ENCODE results near the gene ATP1B2. TPM values are rescaled to one million over a fixed set of nuclear protein-coding genes. Genes with fewer than 3 reads are reported as not detected.

The ATP1B2 gene
- total RNA-seq, 1 donor from 2014 or later: 4.8 TPM

DNA sequence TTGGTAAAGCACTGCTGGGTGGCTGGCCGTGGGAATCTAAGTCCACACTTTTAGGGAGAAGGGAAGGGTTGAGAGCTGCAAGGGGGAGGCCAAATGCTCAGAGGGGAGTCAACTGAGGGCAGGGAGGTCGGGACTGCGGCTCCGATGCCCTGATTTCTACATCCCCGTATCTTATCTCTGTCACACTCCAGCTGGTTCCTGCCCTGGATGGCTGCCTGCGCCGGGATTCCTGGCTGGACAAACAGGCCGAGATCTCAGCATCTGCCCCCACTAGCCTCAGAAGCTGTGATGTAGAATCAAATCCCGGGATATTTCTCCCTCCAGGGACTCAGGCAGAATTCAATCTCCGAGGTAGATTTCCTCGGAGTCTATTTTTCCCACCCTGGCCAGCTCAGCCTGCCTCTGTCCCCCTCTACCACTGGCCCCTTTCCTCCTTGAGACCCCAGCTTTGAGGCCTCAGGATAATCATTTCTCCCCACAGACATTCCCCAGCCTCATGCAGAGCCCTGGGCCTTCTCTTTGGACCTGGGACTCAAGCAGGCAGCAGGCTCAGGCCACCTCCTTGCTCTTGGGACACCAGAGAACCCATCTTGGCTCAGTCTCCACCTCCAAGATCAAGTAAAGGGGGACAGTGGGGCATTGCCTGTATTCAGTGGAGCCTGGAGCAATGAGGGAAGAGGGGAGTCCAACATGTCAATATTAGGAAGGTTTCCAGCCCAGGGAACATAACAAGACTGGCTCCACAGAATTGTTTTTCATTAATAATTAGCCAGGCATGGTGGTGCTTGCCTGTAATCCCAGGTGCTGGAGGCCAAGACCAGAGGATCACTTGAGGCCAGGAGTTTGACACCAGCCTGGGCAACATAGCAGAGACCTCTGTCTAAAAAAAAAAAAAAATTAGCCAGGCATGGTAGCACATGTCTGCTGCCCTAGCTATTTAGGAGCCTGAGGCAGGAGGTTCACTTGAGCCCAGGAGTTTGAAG lies 19.0 kb upstream of the ATP1B2 start:
- Mint-ChIP-seq H3K36me3 (no peaks in the 10 kb centered on the region), H3K4me3 (no peak overlapping the region), H3K27me3 (no peaks in the 10 kb centered on the region), H3K27ac (no peak overlapping the region), H3K9me3 (no peaks in the 10 kb centered on the region), H3K4me1 (ENCODE audit: unreplicated experiment) (peaks cover 13% of the 10 kb centered on the region)
- no peak for DNase-seq (ENCODE audit: extremely low spot score, unreplicated experiment)
- TF ChIP-seq, protein P1, sequence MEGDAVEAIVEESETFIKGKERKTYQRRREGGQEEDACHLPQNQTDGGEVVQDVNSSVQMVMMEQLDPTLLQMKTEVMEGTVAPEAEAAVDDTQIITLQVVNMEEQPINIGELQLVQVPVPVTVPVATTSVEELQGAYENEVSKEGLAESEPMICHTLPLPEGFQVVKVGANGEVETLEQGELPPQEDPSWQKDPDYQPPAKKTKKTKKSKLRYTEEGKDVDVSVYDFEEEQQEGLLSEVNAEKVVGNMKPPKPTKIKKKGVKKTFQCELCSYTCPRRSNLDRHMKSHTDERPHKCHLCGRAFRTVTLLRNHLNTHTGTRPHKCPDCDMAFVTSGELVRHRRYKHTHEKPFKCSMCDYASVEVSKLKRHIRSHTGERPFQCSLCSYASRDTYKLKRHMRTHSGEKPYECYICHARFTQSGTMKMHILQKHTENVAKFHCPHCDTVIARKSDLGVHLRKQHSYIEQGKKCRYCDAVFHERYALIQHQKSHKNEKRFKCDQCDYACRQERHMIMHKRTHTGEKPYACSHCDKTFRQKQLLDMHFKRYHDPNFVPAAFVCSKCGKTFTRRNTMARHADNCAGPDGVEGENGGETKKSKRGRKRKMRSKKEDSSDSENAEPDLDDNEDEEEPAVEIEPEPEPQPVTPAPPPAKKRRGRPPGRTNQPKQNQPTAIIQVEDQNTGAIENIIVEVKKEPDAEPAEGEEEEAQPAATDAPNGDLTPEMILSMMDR (conservative IDR thresholded peaks at IDR 0.05): no peak

DNA sequence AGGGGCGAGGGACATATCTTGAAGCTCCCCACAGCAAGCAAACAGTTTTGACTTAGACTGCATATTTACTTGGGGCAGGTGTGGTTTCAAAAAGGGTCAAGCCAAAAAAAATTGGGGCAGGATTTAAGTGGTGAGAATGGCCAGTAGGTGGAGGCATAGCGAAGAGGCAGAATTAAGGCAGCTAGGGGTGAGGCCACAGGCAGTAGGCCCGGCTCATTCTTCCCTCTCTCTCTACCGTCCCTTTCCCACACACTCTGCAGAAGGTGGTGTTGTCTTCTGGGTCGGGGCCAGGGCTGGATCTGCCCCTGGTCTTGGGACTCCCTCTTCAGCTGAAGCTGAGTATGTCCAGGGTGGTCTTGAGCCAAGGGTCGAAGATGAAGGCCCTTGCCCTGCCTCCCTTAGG lies 18.2 kb upstream of the ATP1B2 start:
- Mint-ChIP-seq H3K9me3 (no peaks in the 10 kb centered on the region), H3K27me3 (no peaks in the 10 kb centered on the region), H3K4me1 (ENCODE audit: unreplicated experiment) (peaks cover 10% of the 10 kb centered on the region), H3K36me3 (no peaks in the 10 kb centered on the region), H3K27ac (no peak overlapping the region), H3K4me3 (no peak overlapping the region)
- TF ChIP-seq, protein P1 (conservative IDR thresholded peaks at IDR 0.05): peak; percentile 64
- DNase-seq (ENCODE audit: extremely low spot score, unreplicated experiment): no peak

DNA sequence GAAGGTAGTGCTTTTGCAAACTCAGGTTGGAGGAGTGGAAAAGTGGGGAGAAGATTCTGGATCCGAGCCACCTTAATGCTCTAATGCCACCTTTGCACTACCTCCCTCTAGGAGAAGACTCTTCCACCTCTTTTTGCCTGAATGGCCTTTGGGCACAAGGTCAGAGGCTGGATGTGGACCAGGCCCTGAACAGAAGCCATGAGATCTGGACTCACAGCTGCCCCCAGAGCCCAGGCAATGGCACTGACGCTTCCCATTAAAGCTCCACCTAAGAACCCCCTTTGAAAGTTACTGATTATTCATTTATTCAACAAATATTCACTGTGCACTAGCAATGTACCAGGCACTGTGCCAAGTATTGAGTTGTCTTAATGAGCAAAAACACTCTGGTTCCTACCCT lies 17.6 kb upstream of the ATP1B2 start:
- no peaks in the 10 kb centered on the region for H3K27me3 Mint-ChIP-seq
- no peaks in the 10 kb centered on the region for H3K9me3 Mint-ChIP-seq
- no peak overlapping the region for H3K4me3 Mint-ChIP-seq
- H3K4me1 Mint-ChIP-seq (ENCODE audit: unreplicated experiment): peaks cover 10% of the 10 kb centered on the region
- H3K27ac Mint-ChIP-seq: no peak overlapping the region
- no peaks in the 10 kb centered on the region for H3K36me3 Mint-ChIP-seq
- no peak for DNase-seq (ENCODE audit: extremely low spot score, unreplicated experiment)
- TF ChIP-seq, protein P1 (conservative IDR thresholded peaks at IDR 0.05): no peak

DNA sequence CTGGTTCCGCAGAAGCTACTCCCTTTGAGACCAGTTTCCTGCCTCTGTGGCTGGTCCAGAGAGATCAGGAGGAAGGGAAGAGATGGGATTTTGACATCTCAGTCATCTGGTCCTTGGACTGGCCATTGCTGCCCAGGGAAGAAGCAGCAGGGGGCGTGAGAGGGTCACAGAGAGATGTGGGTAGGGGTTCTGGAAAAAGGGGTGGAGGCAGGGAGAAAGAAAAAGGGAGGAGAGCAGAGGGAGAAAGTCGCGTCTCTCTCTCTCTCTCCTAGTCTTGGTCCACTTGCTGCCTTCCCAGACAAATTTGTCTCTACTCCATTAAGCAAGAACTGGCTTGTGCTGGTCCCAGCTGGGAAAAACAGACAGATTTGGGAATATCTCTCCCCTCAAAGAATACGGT lies 16.3 kb upstream of the ATP1B2 start:
- no peak overlapping the region for H3K27ac Mint-ChIP-seq
- no peaks in the 10 kb centered on the region for H3K9me3 Mint-ChIP-seq
- TF ChIP-seq, protein P1 (conservative IDR thresholded peaks at IDR 0.05): peak; percentile 75
- H3K27me3 Mint-ChIP-seq: no peaks in the 10 kb centered on the region
- no peak for DNase-seq (ENCODE audit: extremely low spot score, unreplicated experiment)
- no peak overlapping the region for H3K4me3 Mint-ChIP-seq
- H3K36me3 Mint-ChIP-seq: no peaks in the 10 kb centered on the region
- H3K4me1 Mint-ChIP-seq (ENCODE audit: unreplicated experiment): peaks cover 10% of the 10 kb centered on the region

DNA sequence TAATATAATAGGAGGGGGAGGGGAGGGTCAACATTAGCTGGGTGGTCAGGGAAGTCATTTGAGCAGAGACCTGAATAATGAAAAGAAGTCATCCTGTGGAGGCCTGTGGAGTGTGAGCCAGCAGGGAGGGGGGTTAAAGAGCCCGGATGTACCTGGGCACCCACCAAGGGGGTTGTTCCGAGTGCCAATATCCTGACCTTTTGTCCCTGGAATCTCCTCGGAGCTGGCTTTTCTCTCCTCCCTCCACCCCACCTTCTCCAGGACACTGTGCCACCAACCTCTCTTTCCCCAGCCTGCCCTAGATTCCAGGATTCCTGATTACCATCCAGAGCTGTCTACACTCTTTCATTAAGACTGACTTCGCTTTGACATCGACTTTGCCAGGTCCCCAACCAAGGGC lies 14.6 kb upstream of the ATP1B2 start:
- Mint-ChIP-seq H3K9me3 (no peaks in the 10 kb centered on the region), H3K4me1 (ENCODE audit: unreplicated experiment) (peaks cover 10% of the 10 kb centered on the region), H3K27me3 (no peaks in the 10 kb centered on the region), H3K27ac (no peak overlapping the region), H3K36me3 (no peaks in the 10 kb centered on the region), H3K4me3 (no peak overlapping the region)
- no peak for DNase-seq (ENCODE audit: extremely low spot score, unreplicated experiment)
- TF ChIP-seq, protein P1 (conservative IDR thresholded peaks at IDR 0.05): no peak

All from type B pancreatic cell (in vitro differentiated cells).